Mesendoderm (in vitro differentiated cells): ENCODE data around the gene KLHL42.
"Not testable (repeated sequence)": the region's sequence is repeated elsewhere in the genome, so short reads cannot be mapped to it uniquely, and the experiment has no call there.

Source experiments
- DNase-seq: peaks from one replicate; pipeline ENCODE4 v3.0.0; 2013
- H2AK5ac ChIP-seq: 2 replicates; pipeline ENCODE4 v1.6.1; 2013; ENCODE audit warnings: low read length, inconsistent platforms
- H2BK120ac ChIP-seq: 2 replicates; pipeline ENCODE4 v1.6.1; 2013; ENCODE audit warnings: low read depth, mild to moderate bottlenecking, low read length, moderate library complexity, mixed read lengths
- H2BK15ac ChIP-seq: replicated peaks from 2 replicates; pipeline ENCODE4 v1.6.1; 2013; ENCODE audit warnings: low read depth, mild to moderate bottlenecking, moderate library complexity
- H2BK5ac ChIP-seq: 2 replicates; pipeline ENCODE4 v1.6.1; 2013; ENCODE audit warnings: low read length, inconsistent platforms
- H3K18ac ChIP-seq: 2 replicates; pipeline ENCODE4 v1.6.1; 2013; ENCODE audit warnings: mild to moderate bottlenecking, low read length, mixed read lengths
- H3K23ac ChIP-seq: one replicate; pipeline ENCODE4 v1.6.1; 2013; ENCODE audit warnings: low read length
- H3K27ac ChIP-seq: 2 replicates; pipeline ENCODE4 v1.5.1; 2013; ENCODE audit warnings: low read depth, mild to moderate bottlenecking, inconsistent platforms, low read length, moderate library complexity
- H3K27me3 ChIP-seq: 2 replicates; pipeline ENCODE4 v1.6.1; 2013; ENCODE audit warnings: low read length, control low read depth, mild to moderate bottlenecking, inconsistent platforms; ENCODE audit not compliant: insufficient read depth, poor library complexity
- H3K36me3 ChIP-seq: 2 replicates; pipeline ENCODE4 v1.6.1; 2013; ENCODE audit warnings: low read length, inconsistent platforms; ENCODE audit not compliant: control insufficient read depth, insufficient read depth
- H3K4ac ChIP-seq: one replicate; pipeline ENCODE4 v1.6.1; 2013; ENCODE audit warnings: low read depth, mild to moderate bottlenecking, low read length, moderate library complexity
- H3K4me1 ChIP-seq: 2 replicates; pipeline ENCODE4 v1.6.1; 2013; ENCODE audit warnings: low read depth, low read length, inconsistent platforms; ENCODE audit not compliant: control insufficient read depth
- H3K4me2 ChIP-seq: 2 replicates; pipeline ENCODE4 v1.6.1; 2013; ENCODE audit warnings: low read length
- H3K4me3 ChIP-seq: 2 replicates; pipeline ENCODE4 v1.5.1; 2013; ENCODE audit warnings: mild to moderate bottlenecking, low read length
- H3K56ac ChIP-seq: one replicate; pipeline ENCODE4 v1.6.1; 2013; ENCODE audit warnings: low read length
- H3K79me1 ChIP-seq: 2 replicates; pipeline ENCODE4 v1.6.1; 2013; ENCODE audit warnings: low read length, inconsistent platforms
- H3K79me2 ChIP-seq: 2 replicates; pipeline ENCODE4 v1.6.1; 2013; ENCODE audit warnings: mild to moderate bottlenecking, low read length; ENCODE audit not compliant: control insufficient read depth, insufficient read depth
- H3K9ac ChIP-seq: 2 replicates; pipeline ENCODE4 v1.6.1; 2013; ENCODE audit warnings: low read length, inconsistent platforms
- H4K5ac ChIP-seq: one replicate; pipeline ENCODE4 v1.6.1; 2013; ENCODE audit warnings: low read length
- H4K8ac ChIP-seq: one replicate; pipeline ENCODE4 v1.6.1; 2013; ENCODE audit warnings: low read depth, mild to moderate bottlenecking, control low read depth, low read length, moderate library complexity
- WGBS: extraction: QIAGEN DNeasy Blood & Tissue Kit; methylation state at CpG from one replicate; pipeline ENCODE4 v1.1.7; 2013; ENCODE audit warnings: low lambda C conversion rate, missing lambda C conversion rate; ENCODE audit not compliant: insufficient coverage; ENCODE audit errors: extremely low coverage; 5-methylcytosine and 5-hydroxymethylcytosine counted together

Gene KLHL42

GRCh38 chr12:27743601-27744000 lies 36.4 kb upstream of the KLHL42 start:
- no peaks in the 10 kb centered on the region for H3K4me1 ChIP-seq
- no peaks in the 10 kb centered on the region for H3K79me2 ChIP-seq
- no peaks in the 10 kb centered on the region for H3K27me3 ChIP-seq
- WGBS = no CpG with 5 or more reads among the region's 5 CpGs
- H2BK15ac ChIP-seq = no peak overlapping the region
- H3K27ac ChIP-seq = no peak overlapping the region
- no peak overlapping the region for H4K8ac ChIP-seq
- H4K5ac ChIP-seq = no peak overlapping the region
- no peak overlapping the region for H3K23ac ChIP-seq
- no peak overlapping the region for H3K4me2 ChIP-seq
- H3K18ac ChIP-seq = no peak overlapping the region
- no peak overlapping the region for H3K56ac ChIP-seq
- DNase-seq = no peak
- no peak overlapping the region for H2BK120ac ChIP-seq
- no peak overlapping the region for H3K4me3 ChIP-seq
- H3K79me1 ChIP-seq = no peaks in the 10 kb centered on the region
- H3K36me3 ChIP-seq = no peaks in the 10 kb centered on the region
- H3K4ac ChIP-seq = no peak overlapping the region
- H3K9ac ChIP-seq = no peak overlapping the region
- H2AK5ac ChIP-seq = no peak overlapping the region
- no peak overlapping the region for H2BK5ac ChIP-seq

GRCh38 chr12:27745734-27746133 lies 34.3 kb upstream of the KLHL42 start:
- H2BK5ac ChIP-seq, H3K4me2 ChIP-seq, H3K27ac ChIP-seq, H3K79me2 ChIP-seq, H2BK120ac ChIP-seq, H3K36me3 ChIP-seq, H4K8ac ChIP-seq, H3K4me1 ChIP-seq, H3K18ac ChIP-seq, H3K56ac ChIP-seq, H3K4me3 ChIP-seq, DNase-seq, H2AK5ac ChIP-seq, H3K9ac ChIP-seq, H3K23ac ChIP-seq, H2BK15ac ChIP-seq, H3K4ac ChIP-seq, H4K5ac ChIP-seq, H3K79me1 ChIP-seq, H3K27me3 ChIP-seq: not testable (repeated sequence)
- WGBS = no CpG with 5 or more reads among the region's 1 CpG

DNA sequence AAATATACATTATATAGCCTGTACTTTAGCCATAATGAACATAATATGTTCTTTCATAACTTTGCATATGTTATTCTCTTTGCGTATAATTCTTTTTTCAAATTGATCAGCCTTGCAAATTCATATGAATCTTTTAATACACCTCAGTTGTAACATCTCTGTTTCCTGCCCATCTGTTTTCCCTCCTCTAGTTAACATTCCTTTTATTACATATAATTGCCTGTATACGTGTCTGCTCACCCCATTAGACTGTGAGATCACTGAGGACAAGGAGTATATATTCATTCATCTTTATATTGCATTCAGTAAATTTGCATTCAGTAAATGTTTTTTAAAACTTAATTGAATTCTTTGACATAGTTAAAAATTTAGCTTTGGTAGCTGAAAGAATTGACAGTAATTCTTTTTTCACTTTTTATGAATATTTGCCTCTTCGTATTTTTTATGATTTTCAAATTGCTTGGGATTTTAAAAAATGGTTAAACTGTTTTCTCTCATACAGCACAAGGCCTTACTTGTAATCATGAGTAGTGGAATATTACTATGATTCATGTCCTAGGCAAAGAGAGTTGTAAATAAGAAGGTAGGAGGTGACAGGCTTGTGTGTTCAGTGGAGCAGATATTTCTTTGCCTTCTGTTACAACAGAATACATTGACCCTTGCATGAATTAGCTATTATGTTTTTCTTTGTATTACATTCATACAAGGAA lies 32.8 kb upstream of the KLHL42 start:
- Histone ChIP-seq H3K4me3 (no peak overlapping the region), H2BK120ac (no peak overlapping the region), H3K9ac (no peak overlapping the region), H3K27me3 (no peaks in the 10 kb centered on the region), H4K5ac (no peak overlapping the region), H3K79me2 (no peaks in the 10 kb centered on the region), H2BK15ac (no peak overlapping the region), H3K4me2 (no peak overlapping the region), H3K27ac (no peak overlapping the region), H3K23ac (no peak overlapping the region), H2BK5ac (no peak overlapping the region), H3K18ac (no peak overlapping the region), H3K4me1 (no peaks in the 10 kb centered on the region), H3K79me1 (no peaks in the 10 kb centered on the region), H2AK5ac (no peak overlapping the region), H3K4ac (no peak overlapping the region), H3K36me3 (no peaks in the 10 kb centered on the region), H3K56ac (no peak overlapping the region), H4K8ac (no peak overlapping the region)
- WGBS = no CpG with 5 or more reads among the region's 3 CpGs
- no peak for DNase-seq

GRCh38 chr12:27751386-27752047 lies 28.5 kb upstream of the KLHL42 start:
- H4K8ac ChIP-seq = no peak overlapping the region
- H3K23ac ChIP-seq = no peak overlapping the region
- H2BK15ac ChIP-seq = no peak overlapping the region
- H2AK5ac ChIP-seq = no peak overlapping the region
- H3K27ac ChIP-seq = no peak overlapping the region
- H3K4ac ChIP-seq = no peak overlapping the region
- no peaks in the 10 kb centered on the region for H3K79me2 ChIP-seq
- whole genome bisulfite sequencing = no CpG with 5 or more reads among the region's 15 CpGs
- no peaks in the 10 kb centered on the region for H3K36me3 ChIP-seq
- H3K18ac ChIP-seq = no peak overlapping the region
- no peak overlapping the region for H3K4me2 ChIP-seq
- no peaks in the 10 kb centered on the region for H3K4me1 ChIP-seq
- DNase-seq = no peak
- H3K56ac ChIP-seq = peak overlapping the region; percentile 10
- no peak overlapping the region for H4K5ac ChIP-seq
- no peak overlapping the region for H2BK120ac ChIP-seq
- H3K79me1 ChIP-seq = no peaks in the 10 kb centered on the region
- no peaks in the 10 kb centered on the region for H3K27me3 ChIP-seq
- H2BK5ac ChIP-seq = no peak overlapping the region
- H3K4me3 ChIP-seq = no peak overlapping the region
- H3K9ac ChIP-seq = no peak overlapping the region

- no CpG with 5 or more reads among the region's 3 CpGs for WGBS
- no peak overlapping the region for H3K4ac ChIP-seq
- H3K9ac ChIP-seq = no peak overlapping the region
- H3K23ac ChIP-seq = no peak overlapping the region
- no peak overlapping the region for H2BK5ac ChIP-seq
- no peak overlapping the region for H4K5ac ChIP-seq
- H2BK120ac ChIP-seq = no peak overlapping the region
- no peak overlapping the region for H3K4me3 ChIP-seq
- H3K79me1 ChIP-seq = no peaks in the 10 kb centered on the region
- H3K27ac ChIP-seq = no peak overlapping the region
- H3K18ac ChIP-seq = no peak overlapping the region
- no peaks in the 10 kb centered on the region for H3K4me1 ChIP-seq
- no peak overlapping the region for H4K8ac ChIP-seq
- no peak overlapping the region for H2AK5ac ChIP-seq
- no peaks in the 10 kb centered on the region for H3K79me2 ChIP-seq
- DNase-seq = no peak
- no peaks in the 10 kb centered on the region for H3K27me3 ChIP-seq
- H3K36me3 ChIP-seq = no peaks in the 10 kb centered on the region
- no peak overlapping the region for H2BK15ac ChIP-seq
- no peak overlapping the region for H3K4me2 ChIP-seq
- H3K56ac ChIP-seq = no peak overlapping the region
Observed at GRCh38 chr12:27754795-27755194, 25.2 kb upstream of the KLHL42 start.
